Measurements from ENCODE around the gene LAIR1. TPM values are rescaled to one million over a fixed set of nuclear protein-coding genes. Genes with fewer than 3 reads are reported as not detected.
A peak's percentile ranks its signal among the peaks of the same experiment; 100 is the strongest.
"Not testable (repeated sequence)": the region's sequence is repeated elsewhere in the genome, so short reads cannot be mapped to it uniquely, and the experiment has no call there.

The LAIR1 gene
- total RNA-seq, 2 donors from 2014 or later: 2.9 to 9.9 TPM

- Mint-ChIP-seq H3K9me3 (no peaks in the 10 kb centered on the region), H3K36me3 (no peaks in the 10 kb centered on the region), H3K27ac (no peak overlapping the region)
- DNase-seq (ENCODE audit: low spot score in 2 of 2) (no peak), ATAC-seq (no peak)
These were observed 28.5 kb downstream of the LAIR1 start for GRCh38 chr19:54335979-54336892.

- no peaks in the 10 kb centered on the region for H3K36me3 Mint-ChIP-seq
- no peaks in the 10 kb centered on the region for H3K9me3 Mint-ChIP-seq
- peak overlapping the region in 1 of 2 donors; percentile 3 for H3K27ac Mint-ChIP-seq
- no peak for DNase-seq (ENCODE audit: low spot score in 2 of 2)
- ATAC-seq: no peak
These were observed 29.6 kb downstream of the LAIR1 start for GRCh38 chr19:54335164-54335563.

GRCh38 chr19:54333586-54334298, 31.0 kb downstream of the LAIR1 start:
- no peak for ATAC-seq
- H3K36me3 Mint-ChIP-seq: no peaks in the 10 kb centered on the region
- H3K9me3 Mint-ChIP-seq: peaks cover 0 to under 1% of the 10 kb centered on the region in 2 donors
- no peak overlapping the region for H3K27ac Mint-ChIP-seq
- DNase-seq (ENCODE audit: low spot score in 2 of 2): no peak

GRCh38 chr19:54332149-54332548, 32.6 kb downstream of the LAIR1 start:
- Mint-ChIP-seq H3K27ac (no peak overlapping the region), H3K9me3 (peaks cover 0 to 3% of the 10 kb centered on the region in 2 donors), H3K36me3 (no peaks in the 10 kb centered on the region)
- ATAC-seq: no peak
- DNase-seq (ENCODE audit: low spot score in 2 of 2): no peak

GRCh38 chr19:54331626-54332025, 33.1 kb downstream of the LAIR1 start:
- Mint-ChIP-seq H3K9me3 (peaks cover 0 to 3% of the 10 kb centered on the region in 2 donors), H3K36me3 (no peaks in the 10 kb centered on the region), H3K27ac (no peak overlapping the region)
- ATAC-seq: no peak
- no peak for DNase-seq (ENCODE audit: low spot score in 2 of 2)

GRCh38 chr19:54329476-54330165, 35.1 kb downstream of the LAIR1 start:
- DNase-seq (ENCODE audit: low spot score in 2 of 2) (no peak), ATAC-seq (no peak)
- Mint-ChIP-seq H3K27ac (no peak overlapping the region), H3K36me3 (no peaks in the 10 kb centered on the region), H3K9me3 (peaks cover 0 to 3% of the 10 kb centered on the region in 2 donors)

- H3K27ac Mint-ChIP-seq; DNase-seq (ENCODE audit: low spot score in 2 of 2); H3K9me3 Mint-ChIP-seq; ATAC-seq; H3K36me3 Mint-ChIP-seq: not testable (repeated sequence)
These were observed 36.0 kb downstream of the LAIR1 start for GRCh38 chr19:54328781-54329180.

GRCh38 chr19:54325631-54326030, 39.1 kb downstream of the LAIR1 start:
- no peaks in the 10 kb centered on the region for H3K36me3 Mint-ChIP-seq

GRCh38 chr19:54325194-54325621, 39.5 kb downstream of the LAIR1 start:
- Mint-ChIP-seq H3K9me3 (peaks cover 0 to 3% of the 10 kb centered on the region in 2 donors), H3K27ac (no peak overlapping the region), H3K36me3 (no peaks in the 10 kb centered on the region)
- DNase-seq (ENCODE audit: low spot score in 2 of 2) (peak; percentile 49 to 58), ATAC-seq (peak; percentile 59 to 62)

More at GRCh38 chr19:54325631-54326030, 39.1 kb downstream of the LAIR1 start:
- no peak for ATAC-seq
- DNase-seq (ENCODE audit: low spot score in 2 of 2): no peak
- Mint-ChIP-seq H3K9me3 (peaks cover 0 to 3% of the 10 kb centered on the region in 2 donors), H3K27ac (no peak overlapping the region)

- DNase-seq (ENCODE audit: low spot score in 2 of 2) (no peak), ATAC-seq (no peak)
- no peaks in the 10 kb centered on the region for H3K36me3 Mint-ChIP-seq
- no peak overlapping the region for H3K27ac Mint-ChIP-seq
- H3K9me3 Mint-ChIP-seq: peaks cover 0 to 3% of the 10 kb centered on the region in 2 donors
These were observed 40.7 kb downstream of the LAIR1 start for GRCh38 chr19:54324071-54324470.

GRCh38 chr19:54322934-54323333, 41.8 kb downstream of the LAIR1 start:
- ATAC-seq; H3K36me3 Mint-ChIP-seq; DNase-seq (ENCODE audit: low spot score in 2 of 2); H3K27ac Mint-ChIP-seq; H3K9me3 Mint-ChIP-seq: not testable (repeated sequence)

- DNase-seq (ENCODE audit: low spot score in 2 of 2): peak in 1 of 2 donors; percentile 33
- not testable (repeated sequence) for H3K9me3 Mint-ChIP-seq, H3K27ac Mint-ChIP-seq, ATAC-seq, H3K36me3 Mint-ChIP-seq
These were observed 42.4 kb downstream of the LAIR1 start for GRCh38 chr19:54322295-54322694.

- no peak for DNase-seq (ENCODE audit: low spot score in 2 of 2)
- ATAC-seq: no peak
- no peaks in the 10 kb centered on the region for H3K36me3 Mint-ChIP-seq
- H3K9me3 Mint-ChIP-seq: no peaks in the 10 kb centered on the region
- H3K27ac Mint-ChIP-seq: no peak overlapping the region
These were observed 44.6 kb downstream of the LAIR1 start for GRCh38 chr19:54319892-54320670.

- ATAC-seq (no peak), DNase-seq (ENCODE audit: low spot score in 2 of 2) (no peak)
- Mint-ChIP-seq H3K27ac (no peak overlapping the region), H3K9me3 (no peaks in the 10 kb centered on the region), H3K36me3 (no peaks in the 10 kb centered on the region)
These were observed 45.7 kb downstream of the LAIR1 start for GRCh38 chr19:54319049-54319448.

GRCh38 chr19:54317965-54318240, 46.8 kb downstream of the LAIR1 start:
- H3K36me3 Mint-ChIP-seq: no peaks in the 10 kb centered on the region
- H3K27ac Mint-ChIP-seq: no peak overlapping the region
- DNase-seq (ENCODE audit: low spot score in 2 of 2) (peak in 1 of 2 donors; percentile 35), ATAC-seq (no peak)
- no peaks in the 10 kb centered on the region for H3K9me3 Mint-ChIP-seq

All from activated naive CD4-positive, alpha-beta T cell treated with anti-CD3 and anti-CD28 coated beads, Interleukin-2, amount 50 U/mL, for 72 hours (primary cell).